GM18951 (cell line): ENCODE measurements around the gene BAIAP2L1.
"Not testable (repeated sequence)": the region's sequence is repeated elsewhere in the genome, so short reads cannot be mapped to it uniquely, and the experiment has no call there.

Experiments
- POLR2A ChIP-seq: IDR thresholded peaks from 4 replicates; pipeline ENCODE4 v1.6.1; 2011; ENCODE audit warnings: mild to moderate bottlenecking; ENCODE audit not compliant: insufficient read length, insufficient read depth; ENCODE audit errors: extremely low read depth
- in situ Hi-C: fragments of 300-500 bp; cut with MboI; formaldehyde crosslinking; loops from one replicate; pipeline ENCODE4 v1.12.0; 2022; ENCODE audit warnings: low sequenced_read_pairs, mixed read lengths, inconsistent platforms; ENCODE audit not compliant: unreplicated experiment

Gene BAIAP2L1

GRCh38 chr7:98338441-98338840 is 62.4 kb downstream of the BAIAP2L1 start:
- no peak for TF ChIP-seq POLR2A
- in situ Hi-C loops, result no loop called here

- in situ Hi-C loops, result no loop called here
- TF ChIP-seq POLR2A, result no peak
Measured at GRCh38 chr7:98335411-98335977, 65.4 kb downstream of the BAIAP2L1 start.

- in situ Hi-C loops, result no loop called here
- no peak for TF ChIP-seq POLR2A
Measured at GRCh38 chr7:98334081-98334480, 66.8 kb downstream of the BAIAP2L1 start.

- no peak for TF ChIP-seq POLR2A
- in situ Hi-C loops, result no loop called here
Measured at GRCh38 chr7:98330926-98331529, 69.9 kb downstream of the BAIAP2L1 start.

- no peak for TF ChIP-seq POLR2A
- in situ Hi-C loops, result no loop called here
Measured at GRCh38 chr7:98329791-98330373, 71.0 kb downstream of the BAIAP2L1 start.

- in situ Hi-C loops, result no loop called here
- TF ChIP-seq POLR2A, result no peak
Measured at GRCh38 chr7:98329100-98329790, 71.6 kb downstream of the BAIAP2L1 start.

- in situ Hi-C loops, result no loop called here
- TF ChIP-seq POLR2A, result no peak
Measured at GRCh38 chr7:98324782-98325181, 76.1 kb downstream of the BAIAP2L1 start.

GRCh38 chr7:98323597-98324322 is 77.1 kb downstream of the BAIAP2L1 start:
- no peak for TF ChIP-seq POLR2A

GRCh38 chr7:98322331-98323270 is 78.3 kb downstream of the BAIAP2L1 start:
- no peak for TF ChIP-seq POLR2A
- in situ Hi-C loops, result no loop called here

More at GRCh38 chr7:98323597-98324322, 77.1 kb downstream of the BAIAP2L1 start:
- in situ Hi-C loops, result no loop called here

GRCh38 chr7:98321301-98321700 is 79.6 kb downstream of the BAIAP2L1 start:
- in situ Hi-C loops, result no loop called here

GRCh38 chr7:98319176-98319575 is 81.7 kb downstream of the BAIAP2L1 start:
- in situ Hi-C loops, result no loop called here
- no peak for TF ChIP-seq POLR2A

More at GRCh38 chr7:98321301-98321700, 79.6 kb downstream of the BAIAP2L1 start:
- TF ChIP-seq POLR2A, result no peak

GRCh38 chr7:98317366-98318040 is 83.4 kb downstream of the BAIAP2L1 start:
- in situ Hi-C loops, result no loop called here
- no peak for TF ChIP-seq POLR2A

- in situ Hi-C loops, result not testable (repeated sequence)
Measured at GRCh38 chr7:98315994-98316527, 84.8 kb downstream of the BAIAP2L1 start.
